CMK (cell line): ENCODE measurements around the gene AGFG2.
"Not testable (repeated sequence)": the region's sequence is repeated elsewhere in the genome, so short reads cannot be mapped to it uniquely, and the experiment has no call there.

Experiments used
- DNase-seq: peaks from one replicate; pipeline ENCODE4 v3.0.0-alpha.2; 2010; ENCODE audit warnings: low read depth

Gene AGFG2

GRCh38 chr7:100553032-100553431 lies 14.0 kb downstream of the AGFG2 start:
- no peak for DNase-seq

DNA sequence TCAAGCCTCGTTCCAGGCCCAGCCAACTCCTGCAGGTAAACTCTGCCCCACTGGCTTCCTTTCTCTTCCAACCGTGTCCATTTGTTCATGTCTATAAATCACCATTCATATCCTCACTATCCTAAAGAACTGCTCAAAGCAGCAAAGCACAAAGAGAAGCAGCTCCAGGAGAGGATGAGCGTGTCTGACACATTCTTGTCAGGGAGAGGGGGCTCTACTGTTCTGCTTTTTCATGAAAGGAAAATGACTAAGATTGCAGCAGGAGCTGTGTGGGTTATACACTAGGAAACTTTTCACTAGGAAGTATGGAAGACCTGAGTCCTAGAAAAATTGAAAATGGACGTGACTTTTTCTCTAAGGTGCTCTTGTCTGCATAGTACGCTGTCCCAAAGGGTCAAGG lies 16.7 kb downstream of the AGFG2 start:
- no peak for DNase-seq

DNA sequence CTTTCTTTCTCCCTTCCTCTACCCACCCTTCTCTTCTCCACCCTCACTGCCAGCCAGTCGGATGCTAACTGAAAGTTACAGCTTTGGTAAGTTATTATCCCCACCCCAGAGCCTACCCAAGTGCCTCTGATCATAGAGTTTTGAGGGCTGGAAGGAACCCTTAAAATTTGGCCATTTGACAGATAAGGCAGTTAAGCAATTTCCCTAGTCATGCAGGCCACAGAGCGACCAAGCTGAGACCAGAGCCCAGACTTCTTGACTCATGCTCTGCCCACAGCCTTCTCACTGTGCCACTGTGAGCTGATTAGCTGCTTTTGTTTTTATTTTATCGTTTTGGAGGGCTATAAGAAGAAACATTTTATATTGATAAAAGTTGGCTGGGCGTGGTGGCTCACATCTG lies 17.5 kb downstream of the AGFG2 start:
- no peak for DNase-seq

DNA sequence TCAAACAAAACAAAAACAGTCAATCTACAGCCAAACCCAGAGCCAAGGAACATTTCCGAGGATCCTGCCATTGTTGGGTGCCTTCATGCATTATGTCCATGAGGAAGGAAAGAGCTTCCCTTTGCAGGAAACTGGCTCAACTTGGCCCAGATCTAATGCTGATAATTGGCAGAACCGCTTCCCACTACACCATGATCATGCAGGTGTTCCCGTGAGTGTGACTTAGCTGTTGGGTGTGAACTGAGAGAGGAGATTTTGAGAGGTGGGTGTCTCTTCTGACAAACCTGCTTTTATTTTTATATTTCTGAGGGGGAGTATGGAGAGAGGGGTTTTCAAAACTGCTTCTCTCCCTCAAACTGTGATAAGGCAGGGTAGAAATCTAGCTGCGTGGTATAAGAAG lies 20.1 kb downstream of the AGFG2 start:
- no peak for DNase-seq

DNA sequence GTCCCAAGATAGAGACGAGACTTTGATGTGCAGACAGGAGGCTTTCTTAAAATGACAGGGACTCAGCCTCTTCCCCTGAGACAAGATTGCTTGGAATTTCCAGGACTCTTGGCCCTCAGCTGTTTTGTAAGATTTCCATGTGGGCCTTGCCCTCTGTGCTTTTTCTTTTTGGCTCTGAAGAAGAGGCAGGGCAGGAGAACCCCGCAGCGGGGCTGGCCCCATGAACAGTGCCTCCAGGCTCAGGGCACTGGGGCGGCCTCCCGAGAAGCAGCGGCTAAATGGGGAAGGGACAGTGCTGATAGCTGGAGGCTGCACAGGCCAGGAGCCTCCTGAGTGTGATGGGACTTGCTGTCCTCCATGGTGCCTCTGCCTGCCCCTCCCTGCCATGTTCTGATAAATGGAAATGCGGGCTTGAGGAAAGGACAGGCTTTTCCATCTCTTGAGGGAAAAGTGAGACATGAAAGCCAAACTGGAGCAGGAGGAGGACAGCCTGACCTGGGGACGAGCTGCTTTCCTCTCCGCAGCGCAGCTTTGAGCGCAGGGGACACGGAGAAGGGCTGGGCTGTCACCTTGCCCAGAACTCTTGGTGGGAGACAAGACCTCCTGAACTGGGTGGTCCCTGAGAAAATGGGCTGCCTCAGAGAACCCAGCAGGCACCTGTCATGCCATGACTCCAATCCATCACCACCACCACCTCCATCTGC lies 22.6 kb downstream of the AGFG2 start:
- no peak for DNase-seq

DNA sequence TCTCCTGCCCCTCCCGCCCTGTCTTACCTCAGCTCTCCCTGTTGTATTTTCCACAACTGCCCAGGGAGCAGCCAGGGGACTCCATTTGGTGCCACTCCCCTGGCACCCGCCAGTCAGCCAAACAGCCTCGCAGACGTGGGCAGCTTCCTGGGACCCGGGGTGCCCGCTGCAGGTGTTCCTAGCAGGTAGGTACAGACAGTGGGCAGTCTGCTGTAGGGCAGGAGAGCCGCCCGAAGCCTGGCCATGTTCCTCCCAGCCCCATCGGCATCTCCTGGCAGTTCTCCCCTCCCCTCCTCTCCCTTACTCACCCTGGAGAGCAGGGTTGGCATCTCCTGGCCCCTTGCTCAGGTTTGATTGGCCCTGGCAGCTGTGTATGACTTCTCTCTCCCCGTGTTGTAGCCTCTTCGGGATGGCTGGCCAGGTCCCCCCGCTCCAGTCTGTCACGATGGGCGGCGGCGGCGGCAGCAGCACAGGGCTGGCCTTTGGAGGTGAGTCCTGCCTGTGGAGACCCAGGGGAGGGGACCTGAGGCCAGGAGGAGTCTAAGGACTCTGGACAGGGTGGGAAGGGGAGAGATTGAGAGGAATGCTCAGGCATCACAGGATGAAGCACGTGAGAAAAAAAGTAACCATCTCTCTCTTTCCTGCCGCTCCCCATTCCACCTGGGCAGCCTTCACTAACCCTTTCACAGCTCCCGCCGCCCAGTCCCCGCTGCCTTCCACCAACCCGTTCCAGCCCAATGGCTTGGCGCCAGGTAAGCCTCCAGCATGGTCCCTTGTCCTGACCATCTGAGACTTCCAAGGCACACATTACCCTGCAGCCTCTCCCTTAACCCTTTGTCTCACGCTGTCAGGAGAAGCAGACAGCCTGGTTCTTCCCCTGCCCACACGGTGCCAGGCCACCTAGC lies 23.4 kb downstream of the AGFG2 start:
- no peak for DNase-seq

DNA sequence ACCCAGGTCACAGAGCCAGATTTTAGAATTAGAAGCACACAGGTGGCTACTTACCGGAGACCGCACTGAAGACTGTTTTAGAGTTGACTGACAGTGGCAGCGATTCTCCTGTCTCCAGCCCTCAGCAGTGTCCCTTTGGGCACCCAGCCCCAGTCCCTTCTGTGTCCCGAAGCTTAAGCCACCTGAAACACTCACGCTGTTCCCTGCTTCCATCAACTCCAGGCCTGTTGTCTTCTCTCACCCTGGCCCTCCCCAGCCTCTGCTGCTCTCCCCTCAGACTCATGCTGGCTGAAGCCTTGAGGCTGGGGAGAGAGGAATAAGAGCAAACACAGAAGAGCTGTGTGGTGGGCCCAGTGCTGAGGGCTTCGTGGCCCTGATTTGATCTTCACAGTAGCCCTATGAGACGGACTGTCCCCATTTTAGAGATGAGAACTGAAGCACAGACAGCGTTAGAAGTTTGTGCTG lies 24.1 kb downstream of the AGFG2 start:
- DNase-seq, result no peak

- peak; percentile 87 for DNase-seq
These were observed 24.9 kb downstream of the AGFG2 start for GRCh38 chr7:100563809-100564400.

- DNase-seq, result not testable (repeated sequence)
These were observed 25.4 kb downstream of the AGFG2 start for GRCh38 chr7:100564405-100564804.

DNA sequence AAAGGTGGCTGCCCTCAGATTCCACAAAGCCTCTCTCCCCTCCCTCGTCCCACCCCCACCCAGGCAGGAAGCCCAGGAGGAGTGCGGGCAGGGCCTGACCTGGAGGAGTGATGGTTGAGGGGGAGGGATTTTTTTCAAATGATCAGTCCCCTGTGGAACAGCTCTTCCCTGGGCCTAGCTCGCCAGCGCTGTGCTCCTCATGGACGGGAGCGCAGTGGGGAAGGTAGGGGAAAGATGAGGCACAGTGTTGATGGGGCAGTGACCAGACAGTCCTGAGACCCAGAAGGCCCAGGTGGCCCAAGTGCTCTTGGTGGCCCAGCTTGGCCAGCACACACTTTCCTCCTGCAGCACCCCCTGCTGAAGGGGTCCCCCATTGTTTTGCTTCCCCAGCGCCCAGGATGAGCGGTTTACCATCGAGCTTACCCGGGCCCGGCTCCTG lies 26.1 kb downstream of the AGFG2 start:
- no peak for DNase-seq

GRCh38 chr7:100566018-100566531 lies 27.1 kb downstream of the AGFG2 start:
- DNase-seq, result no peak

- DNase-seq, result no peak
These were observed 28.2 kb downstream of the AGFG2 start for GRCh38 chr7:100567031-100567730.

DNA sequence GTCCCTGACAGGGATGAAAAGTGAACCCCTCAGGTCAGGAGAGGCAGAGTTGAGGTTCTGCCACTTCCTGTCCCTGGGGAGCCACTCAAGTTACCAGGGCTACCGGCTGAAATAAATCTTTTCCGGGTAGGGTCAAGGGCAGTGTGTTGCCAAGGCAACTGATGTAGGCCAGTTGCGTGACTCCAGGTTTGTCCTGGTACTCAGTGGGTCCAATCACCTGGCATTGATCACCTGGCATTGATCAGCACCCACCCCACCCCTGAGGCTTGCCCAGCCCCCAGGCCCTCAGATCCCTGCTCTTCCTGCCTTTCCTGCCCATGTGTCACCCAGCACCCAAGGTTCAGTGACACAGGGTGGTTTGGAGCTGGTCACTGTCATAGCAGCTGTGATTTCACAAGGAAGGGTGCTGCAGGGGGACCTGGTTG lies 28.8 kb downstream of the AGFG2 start:
- no peak for DNase-seq

DNA sequence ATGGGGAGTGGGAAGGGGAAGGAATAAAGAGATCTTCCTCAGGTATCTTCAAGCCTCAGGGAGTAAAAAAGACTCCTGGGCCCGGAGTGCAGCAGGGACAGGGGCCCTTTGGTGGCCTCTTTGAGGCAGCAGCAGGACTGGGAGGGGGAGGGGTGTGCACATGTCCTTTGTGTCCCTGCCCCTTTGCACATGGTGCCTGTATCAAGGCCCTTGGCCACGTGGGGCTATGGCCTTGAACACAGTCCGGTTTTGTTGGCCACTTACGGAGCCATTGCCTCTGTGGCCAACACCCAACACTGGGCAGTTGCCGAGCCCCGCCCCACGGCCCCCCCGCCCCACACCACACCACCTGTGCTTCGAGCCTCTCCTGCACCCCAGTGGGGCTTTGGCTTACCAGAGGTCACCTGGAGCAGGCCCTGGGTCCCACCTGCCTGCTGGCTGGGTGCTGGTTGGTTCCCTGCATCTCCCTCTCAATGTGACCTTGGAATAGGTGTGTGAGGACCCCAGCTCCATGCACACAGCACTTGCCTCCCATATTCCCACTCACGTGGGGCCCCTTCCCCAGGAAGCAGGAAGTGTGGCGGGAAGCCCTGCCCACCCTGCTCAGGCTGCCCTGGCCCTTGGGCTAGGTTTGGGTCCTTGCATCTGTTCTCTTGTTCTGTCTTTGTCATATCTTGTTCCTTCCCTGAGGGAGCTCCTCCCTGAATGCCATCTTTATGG lies 29.3 kb downstream of the AGFG2 start:
- DNase-seq, result no peak

DNA sequence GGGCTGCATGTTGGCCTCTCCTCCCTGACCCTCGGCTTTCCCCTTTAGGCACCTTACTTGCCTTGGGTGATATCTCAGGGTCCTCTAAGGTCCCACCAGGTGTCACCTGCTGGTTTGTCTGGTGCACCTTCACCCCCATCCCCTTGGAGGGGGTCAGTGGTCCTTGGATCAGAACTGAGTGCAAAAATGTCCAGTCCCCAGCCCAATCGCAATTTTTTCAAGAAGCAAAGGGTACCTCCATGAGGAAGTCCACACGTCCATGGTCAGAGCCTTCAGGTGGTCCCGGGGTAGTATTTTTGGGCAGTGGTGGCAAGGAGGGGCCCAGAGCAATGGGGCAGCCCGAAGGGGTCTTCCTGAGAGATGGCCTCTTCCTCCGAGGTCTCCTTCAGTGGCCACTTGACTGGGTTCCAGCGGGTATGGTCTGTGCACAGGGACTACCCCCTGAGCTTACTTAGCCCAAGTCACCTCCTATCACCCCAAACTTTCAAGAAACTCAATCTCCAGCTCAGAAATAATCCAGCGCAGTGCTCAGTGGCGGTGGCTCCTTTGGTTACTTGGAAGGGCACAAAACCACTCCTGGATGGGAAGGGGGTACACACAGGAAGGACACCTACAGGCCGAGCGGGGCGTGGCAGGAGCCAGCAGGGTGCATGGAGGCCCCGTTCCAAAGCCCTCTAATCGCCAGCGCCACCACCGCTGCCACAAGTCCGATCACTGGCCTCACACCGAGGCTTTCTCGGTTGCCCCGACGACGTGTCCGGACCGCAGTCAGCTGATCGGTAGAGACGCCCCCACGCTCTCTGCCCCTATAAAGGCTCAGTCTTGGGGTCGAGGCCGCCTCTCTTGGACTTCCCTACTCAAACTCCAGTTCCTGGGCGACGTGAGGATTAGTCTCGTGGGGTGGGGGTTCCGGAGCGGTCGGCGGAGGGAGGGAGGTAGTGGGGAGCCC lies 30.2 kb downstream of the AGFG2 start:
- DNase-seq, result peak; percentile 81

DNA sequence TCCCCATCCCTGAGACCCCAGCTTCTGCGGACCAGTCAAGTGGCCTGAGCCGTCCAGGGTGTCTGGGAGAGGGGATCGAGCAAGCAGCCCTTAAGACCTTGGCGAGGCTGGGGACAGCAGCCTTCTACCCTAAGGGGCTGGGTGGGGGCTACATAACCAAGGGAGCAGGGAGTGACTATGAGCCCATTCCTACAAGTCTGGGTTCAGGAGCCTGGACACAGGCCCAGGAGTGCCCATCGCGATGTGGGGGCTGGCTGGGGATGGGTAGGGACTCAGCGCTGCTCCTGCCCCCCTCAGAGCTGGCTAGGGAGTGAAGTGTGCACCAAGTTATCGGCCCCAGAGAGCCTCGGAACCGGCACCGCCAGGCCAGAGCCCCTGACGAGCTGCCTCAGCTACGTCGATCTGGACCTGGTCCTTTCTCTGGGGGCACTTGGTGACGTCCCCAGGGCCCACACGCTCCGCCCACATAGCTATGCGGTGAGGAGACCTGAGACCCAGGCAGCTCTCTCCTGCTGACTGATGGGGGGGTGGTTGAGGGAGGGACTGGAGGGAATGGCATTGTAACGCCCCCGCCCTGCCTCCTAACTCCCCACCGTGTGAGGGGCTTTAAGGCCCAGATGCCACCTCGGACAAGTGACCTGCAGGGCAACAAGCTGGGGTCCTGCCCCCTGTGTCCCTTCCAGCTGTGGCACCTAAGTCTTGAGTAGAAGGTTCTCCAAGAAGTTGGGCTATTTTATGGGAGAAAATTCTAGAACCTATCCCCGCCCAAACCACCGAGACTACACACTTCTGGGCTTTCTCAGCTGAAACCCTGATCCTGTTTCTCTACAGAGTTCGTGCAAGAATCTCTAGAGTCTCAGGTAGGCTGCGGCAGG lies 32.2 kb downstream of the AGFG2 start:
- DNase-seq, result no peak

DNA sequence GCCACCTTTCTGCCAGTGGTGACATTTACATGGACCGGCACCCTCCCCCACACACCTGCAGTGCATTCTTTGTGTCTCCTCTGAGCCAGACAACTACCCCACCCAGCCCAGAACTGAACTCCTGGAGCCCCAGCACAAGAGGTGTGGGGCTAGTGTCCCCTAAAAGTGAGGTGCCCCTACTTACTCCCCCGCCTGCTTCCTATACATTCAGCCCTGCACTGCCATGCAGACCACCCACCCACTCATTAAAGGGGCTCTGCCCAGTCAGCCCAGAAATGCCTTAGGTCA lies 32.8 kb downstream of the AGFG2 start:
- DNase-seq, result no peak

- DNase-seq, result no peak
These were observed 33.4 kb downstream of the AGFG2 start for GRCh38 chr7:100572281-100572948.
